HT1080 (cell line): ENCODE results near the gene HOXC10. TPM values are rescaled to one million over a fixed set of nuclear protein-coding genes. Genes with fewer than 3 reads are reported as not detected.
A peak's percentile ranks its signal among the peaks of the same experiment; 100 is the strongest.

Source experiments
- DNase-seq: peaks from one replicate; pipeline ENCODE4 v3.0.0-alpha.2; 2015; ENCODE audit warnings: low read depth
- total RNA-seq: library from RNA; depleted of rRNA; stranded (reverse); fragments of >200 nt; shearing (Covaris generic); gene quantifications from 2 replicates; pipeline ENCODE4 v1.2.3, GENCODE V29; 2014

HOXC10 gene
- total RNA-seq, 1 experiment from 2014 or later, result 3.8 TPM

DNA sequence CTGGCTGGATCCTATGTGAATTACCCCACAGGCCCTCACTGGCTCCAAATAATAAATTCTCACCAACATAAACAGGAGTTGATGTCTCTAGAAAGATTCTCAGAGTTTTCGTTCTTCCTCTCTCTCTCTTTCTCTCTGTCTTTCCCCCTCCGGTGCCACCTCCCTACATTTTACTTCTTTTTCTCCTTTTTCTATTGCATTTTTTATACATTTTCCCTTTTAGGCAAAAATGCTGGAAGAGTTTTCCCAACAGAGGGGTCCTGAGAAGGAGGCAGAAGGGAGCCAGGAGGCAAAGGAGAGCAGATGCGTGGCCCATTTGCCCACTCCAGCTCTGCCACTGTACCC lies 42.5 kb downstream of the HOXC10 start:
- no peak for DNase-seq

- DNase-seq, result no peak
Measured at GRCh38 chr12:54028314-54029201, 43.6 kb downstream of the HOXC10 start, which contains the start of gene HOXC6. HOXC6 (plus strand) TSS chr12:54028440; CDS start chr12:54028522, 82 bp downstream.

GRCh38 chr12:54029529-54030441 lies 44.8 kb downstream of the HOXC10 start:
- no peak for DNase-seq

DNA sequence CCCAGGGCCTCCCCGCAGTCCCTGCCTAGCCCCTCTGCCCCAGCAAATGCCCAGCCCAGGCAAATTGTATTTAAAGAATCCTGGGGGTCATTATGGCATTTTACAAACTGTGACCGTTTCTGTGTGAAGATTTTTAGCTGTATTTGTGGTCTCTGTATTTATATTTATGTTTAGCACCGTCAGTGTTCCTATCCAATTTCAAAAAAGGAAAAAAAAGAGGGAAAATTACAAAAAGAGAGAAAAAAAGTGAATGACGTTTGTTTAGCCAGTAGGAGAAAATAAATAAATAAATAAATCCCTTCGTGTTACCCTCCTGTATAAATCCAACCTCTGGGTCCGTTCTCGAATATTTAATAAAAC lies 45.5 kb downstream of the HOXC10 start:
- no peak for DNase-seq

DNA sequence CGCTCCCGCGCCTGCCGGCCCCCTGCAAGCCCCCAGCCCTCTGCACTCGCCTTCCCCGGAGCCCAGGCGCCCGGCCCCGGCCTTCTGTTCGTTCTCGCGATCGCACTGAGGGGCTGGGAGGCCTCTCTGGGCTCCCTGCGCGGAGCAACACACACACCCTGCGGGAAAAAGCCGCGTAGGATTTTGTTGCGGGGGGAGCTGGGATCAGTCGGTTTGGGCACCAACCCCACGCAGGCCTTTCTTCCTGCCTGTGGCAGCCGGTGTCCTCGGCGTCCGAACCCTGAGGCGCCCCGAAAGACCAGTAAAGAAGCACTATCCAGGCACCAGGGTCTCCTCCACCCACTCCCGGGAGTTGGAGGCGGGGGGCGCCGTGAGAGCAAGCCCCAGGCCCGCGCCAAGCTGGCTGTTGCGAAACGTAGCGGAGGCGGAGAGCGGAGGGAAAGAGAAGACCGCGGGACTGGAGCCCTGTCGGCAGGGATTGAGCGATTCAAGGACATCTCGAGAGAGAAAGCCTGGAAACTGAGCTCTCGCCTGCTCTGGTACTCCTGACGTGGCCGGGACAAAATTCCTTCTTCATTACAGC lies 46.0 kb downstream of the HOXC10 start:
- no peak for DNase-seq

- DNase-seq, result no peak
Measured at GRCh38 chr12:54031480-54031879, 46.5 kb downstream of the HOXC10 start.

DNA sequence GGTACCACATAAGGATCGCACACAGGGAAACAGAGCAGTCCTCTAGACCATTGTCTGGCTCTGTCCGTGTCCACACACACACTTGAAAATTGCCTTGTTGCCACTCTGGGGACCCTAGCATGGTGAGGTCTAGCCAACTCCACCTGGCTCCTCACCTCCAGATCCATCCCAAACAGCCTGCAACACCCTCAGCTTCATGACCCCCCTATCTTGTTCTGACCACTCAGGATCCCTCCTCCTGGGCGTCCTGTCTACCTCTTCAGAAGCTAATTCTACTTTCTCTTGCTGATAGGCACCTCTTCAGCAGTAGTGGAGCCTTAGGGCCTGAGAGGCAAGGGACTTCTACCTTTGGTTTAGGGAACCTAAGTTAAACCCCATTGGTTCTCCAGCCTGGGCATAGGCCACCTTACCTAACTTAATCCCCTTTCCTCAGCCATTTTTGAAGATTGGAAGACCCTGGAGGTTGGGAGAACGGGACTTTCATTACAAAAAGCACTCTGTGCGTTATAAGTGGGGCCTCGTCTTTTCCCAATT lies 47.2 kb downstream of the HOXC10 start:
- DNase-seq, result no peak

- DNase-seq, result peak; percentile 90
Measured at GRCh38 chr12:54032627-54033100, 47.7 kb downstream of the HOXC10 start, which contains the start of gene HOXC5. HOXC5 (plus strand) TSS chr12:54033050; CDS start chr12:54033123, 73 bp downstream.

DNA sequence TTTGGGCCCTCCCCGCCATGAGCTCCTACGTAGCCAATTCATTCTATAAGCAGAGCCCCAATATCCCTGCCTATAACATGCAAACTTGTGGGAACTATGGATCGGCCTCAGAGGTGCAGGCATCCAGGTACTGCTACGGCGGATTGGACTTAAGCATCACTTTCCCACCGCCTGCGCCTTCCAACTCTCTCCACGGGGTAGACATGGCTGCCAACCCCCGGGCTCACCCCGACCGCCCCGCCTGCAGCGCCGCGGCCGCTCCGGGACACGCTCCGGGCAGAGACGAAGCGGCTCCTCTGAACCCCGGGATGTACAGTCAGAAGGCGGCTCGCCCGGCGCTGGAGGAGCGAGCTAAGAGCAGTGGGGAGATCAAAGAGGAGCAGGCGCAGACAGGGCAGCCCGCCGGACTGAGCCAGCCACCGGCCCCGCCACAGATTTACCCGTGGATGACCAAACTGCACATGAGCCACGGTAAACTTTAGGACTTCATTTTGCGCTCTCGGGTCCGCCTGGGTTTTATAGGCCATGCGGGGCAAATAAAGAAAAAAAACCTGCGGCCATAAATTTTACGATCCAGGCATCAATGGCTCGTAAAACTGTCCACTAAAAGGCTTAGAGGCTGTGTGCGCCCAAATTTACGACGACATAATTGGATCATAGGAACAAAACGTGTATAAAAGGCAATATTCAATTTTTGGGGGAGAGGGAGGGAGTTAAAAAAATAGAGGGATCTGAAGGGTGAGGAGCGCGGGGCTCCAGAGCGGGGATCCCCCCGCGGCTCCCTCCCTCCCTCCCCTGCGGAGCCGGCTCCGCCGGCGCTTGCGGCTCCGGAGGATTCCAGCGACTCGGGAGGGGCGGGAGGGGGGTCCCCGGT lies 48.4 kb downstream of the HOXC10 start:
- peak; percentile 54 for DNase-seq

- DNase-seq, result no peak
Measured at GRCh38 chr12:54033980-54034784, 49.2 kb downstream of the HOXC10 start.

GRCh38 chr12:54034785-54035310 lies 49.9 kb downstream of the HOXC10 start:
- DNase-seq, result no peak

GRCh38 chr12:54035568-54036264 lies 50.8 kb downstream of the HOXC10 start:
- no peak for DNase-seq

GRCh38 chr12:54036620-54037359 lies 51.8 kb downstream of the HOXC10 start:
- peak; percentile 77 for DNase-seq

DNA sequence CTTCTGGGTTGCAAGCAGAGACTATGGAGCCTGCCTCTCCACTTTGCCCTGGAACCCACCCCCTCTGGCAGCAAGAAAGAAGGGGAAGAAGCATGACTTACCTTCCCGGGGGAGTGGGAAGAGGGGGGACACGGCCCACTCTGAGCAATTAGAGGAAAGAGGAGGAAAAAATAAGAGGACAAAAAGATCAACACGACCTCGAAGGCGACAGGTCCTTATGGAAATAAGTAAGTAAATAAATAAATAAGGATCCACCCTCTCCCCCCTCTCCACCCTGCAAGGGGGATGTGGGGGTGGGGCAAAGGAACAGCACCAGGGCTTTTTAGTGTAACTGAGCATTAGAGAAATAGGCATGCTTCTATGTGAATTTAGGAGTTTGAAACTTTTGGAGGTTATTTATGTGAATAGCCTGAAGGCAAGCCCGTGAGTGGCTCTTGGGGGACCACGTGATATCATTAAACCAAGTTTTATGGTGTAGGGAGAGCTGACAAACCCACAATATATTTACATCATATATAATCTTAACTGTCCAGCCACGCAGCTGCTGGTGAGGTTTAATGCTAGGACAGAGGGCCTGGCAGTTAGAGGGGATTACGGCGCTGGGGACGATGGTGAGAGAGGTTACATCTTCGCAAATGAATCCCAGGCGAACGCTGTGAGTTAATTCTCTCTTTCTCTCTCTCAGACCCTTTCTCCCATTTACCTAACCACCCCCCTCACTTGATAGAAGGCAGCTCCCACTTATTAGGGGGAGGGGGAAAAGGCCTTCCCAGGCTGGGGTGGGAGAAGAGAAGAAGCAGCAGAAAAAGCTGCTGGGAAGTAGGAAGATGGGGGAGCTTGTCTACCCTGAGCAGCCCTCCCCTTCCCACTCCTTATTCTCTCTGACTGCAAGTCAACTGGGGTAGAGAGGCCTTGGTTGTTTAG lies 52.7 kb downstream of the HOXC10 start:
- DNase-seq, result no peak

DNA sequence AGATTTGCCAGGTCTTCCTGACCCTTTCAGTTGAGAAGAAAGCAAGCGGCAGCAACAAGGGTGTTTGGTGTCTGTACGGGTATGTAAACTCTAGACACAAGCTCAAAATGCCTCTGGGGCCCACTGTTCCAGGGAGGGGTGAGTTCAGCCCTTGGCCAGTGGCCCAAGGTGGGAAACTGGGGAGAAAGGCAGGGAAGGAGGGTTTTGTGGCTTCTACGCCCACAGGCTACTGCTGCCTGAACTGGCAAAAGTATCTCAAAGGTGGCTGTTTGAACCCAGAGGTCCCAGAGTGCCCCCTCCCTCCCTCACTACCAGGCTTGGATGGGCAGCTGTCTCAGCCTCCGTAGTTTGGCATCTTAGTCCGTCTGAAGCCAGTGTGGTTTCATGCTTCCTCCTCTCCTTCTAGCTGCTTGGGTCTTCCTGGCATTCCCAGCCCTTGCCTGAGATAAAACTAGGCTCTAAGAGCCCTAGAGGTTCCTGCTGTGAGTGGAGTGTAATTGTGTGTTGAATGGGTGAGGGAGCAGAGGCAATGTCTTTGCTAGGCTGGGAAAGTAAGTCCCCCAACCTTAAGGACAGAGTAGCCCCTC lies 53.4 kb downstream of the HOXC10 start:
- DNase-seq, result no peak

- DNase-seq, result no peak
Measured at GRCh38 chr12:54038871-54039414, 54.0 kb downstream of the HOXC10 start.
